ENCODE data around the gene N4BP2L1. TPM values are rescaled to one million over a fixed set of nuclear protein-coding genes. Genes with fewer than 3 reads are reported as not detected.

The N4BP2L1 gene
- total RNA-seq, 1 donor from 2014 or later = 2.0 TPM

Other genes starting within 250 kb of the N4BP2L1 start
- gene ZAR1L, start 112.8 kb downstream of the N4BP2L1 start, total RNA-seq = 0.26 TPM in 1 of 2 replicates, not detected in the other
- 26.4 and 28.5 TPM in 2 replicates for gene BRCA2, start 112.6 kb downstream of the N4BP2L1 start, total RNA-seq
- 81.1 and 89.5 TPM in 2 replicates for gene N4BP2L2, start 110.7 kb upstream of the N4BP2L1 start, total RNA-seq
- 82.4 and 86.8 TPM in 2 replicates for gene PDS5B, start 158.3 kb upstream of the N4BP2L1 start, total RNA-seq

All from neural crest cell (in vitro differentiated cells).